CD4-positive, alpha-beta T cell treated with Interleukin-17A for 4 hours (primary cell): ENCODE measurements around the gene GOLGA6C.
"Not testable (repeated sequence)": the region's sequence is repeated elsewhere in the genome, so short reads cannot be mapped to it uniquely, and the experiment has no call there.

Experiments
- DNase-seq: peaks from one replicate; pipeline ENCODE4 v3.0.0-alpha.2; 2020; ENCODE audit warnings: mixed read lengths

GOLGA6C gene

DNA sequence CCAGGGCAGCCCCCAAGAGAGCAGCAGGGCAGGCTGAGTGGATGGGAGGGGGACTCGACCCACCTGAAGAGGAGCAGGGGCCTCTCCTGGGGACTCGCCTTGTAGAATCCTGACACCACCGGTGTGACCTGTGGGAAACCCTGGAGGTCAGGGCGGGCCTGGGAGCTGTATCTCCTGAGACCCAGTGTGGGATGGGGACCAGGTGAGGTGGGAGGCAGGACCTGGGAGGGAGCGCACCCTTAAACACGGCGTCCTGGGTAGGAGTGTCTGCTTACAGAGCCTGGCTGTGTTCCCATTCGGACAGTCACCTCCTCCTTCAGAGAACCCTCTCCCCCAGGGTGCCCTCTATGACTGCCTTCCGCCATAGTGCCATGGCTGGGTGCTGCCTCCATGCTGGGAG is 29.3 kb upstream of the GOLGA6C start:
- DNase-seq, result no peak

GRCh38 chr15:75229191-75230015 is 28.7 kb upstream of the GOLGA6C start:
- DNase-seq, result no peak

DNA sequence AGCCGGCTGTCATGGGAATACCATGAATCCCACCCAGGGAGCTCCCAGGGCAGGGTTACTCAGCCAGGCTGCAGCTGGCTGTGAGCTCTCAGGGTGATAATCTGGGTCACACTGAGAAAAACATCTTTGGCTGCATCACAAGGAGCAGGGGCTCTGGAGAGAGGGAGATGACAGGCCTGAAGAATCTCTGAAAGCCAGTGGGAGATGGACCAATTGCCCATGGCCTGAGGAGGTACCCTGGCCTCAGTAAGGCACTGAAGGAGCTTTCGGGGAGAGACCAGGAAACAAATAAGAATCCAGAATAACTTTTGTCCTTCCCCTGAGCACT is 28.2 kb upstream of the GOLGA6C start:
- DNase-seq, result no peak

- DNase-seq, result no peak
Measured at GRCh38 chr15:75230551-75231371, 27.4 kb upstream of the GOLGA6C start.

DNA sequence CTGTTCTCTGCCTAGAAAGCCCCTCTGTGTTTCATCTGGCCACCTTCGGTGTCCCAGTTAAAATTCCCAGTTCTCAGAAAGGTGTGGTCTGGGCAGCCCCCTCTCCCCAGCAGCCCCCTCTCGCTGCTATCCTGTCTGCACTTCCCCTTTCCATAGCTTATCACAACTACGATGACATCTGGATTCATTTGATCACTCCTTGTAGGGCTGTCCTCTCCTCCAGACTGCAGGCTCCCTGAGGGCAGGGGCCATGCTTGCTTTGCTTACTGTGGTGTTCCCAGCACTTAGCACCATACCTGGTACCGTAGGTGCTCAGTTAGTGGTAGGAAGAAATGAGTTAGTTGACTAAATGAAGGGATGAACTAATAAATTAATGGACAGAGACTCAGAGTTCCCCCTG is 26.3 kb upstream of the GOLGA6C start:
- no peak for DNase-seq

DNA sequence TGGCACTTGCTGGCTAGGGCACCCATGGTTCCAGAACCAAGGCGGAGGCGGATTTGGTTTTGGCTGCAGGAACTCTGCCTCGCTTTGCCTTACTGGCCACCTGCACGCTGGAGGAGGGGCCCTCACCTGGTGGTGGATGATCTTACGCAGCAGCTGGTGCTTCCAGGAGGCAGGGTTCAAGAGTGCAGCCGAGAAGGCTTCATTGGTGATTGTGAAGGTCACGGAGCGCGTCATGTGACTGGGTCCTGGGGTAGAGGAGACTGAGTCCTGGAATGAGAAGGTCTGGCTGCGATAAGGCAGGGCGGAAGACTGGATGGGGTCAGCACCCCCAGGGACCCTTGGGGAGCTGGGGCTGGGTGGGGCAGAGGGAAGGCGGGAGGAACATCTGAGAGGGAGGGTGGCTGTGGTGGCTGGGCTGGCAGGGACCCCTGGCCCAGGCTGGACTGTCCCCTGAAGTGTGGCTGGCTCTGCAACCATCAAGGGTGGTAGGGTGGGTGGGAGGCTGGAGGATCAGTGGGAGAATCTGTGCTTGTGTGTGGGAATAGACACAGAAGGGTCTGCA is 25.8 kb upstream of the GOLGA6C start:
- DNase-seq, result no peak

- no peak for DNase-seq
Measured at GRCh38 chr15:75232826-75233503, 25.2 kb upstream of the GOLGA6C start.

- DNase-seq, result no peak
Measured at GRCh38 chr15:75233504-75234190, 24.5 kb upstream of the GOLGA6C start.

DNA sequence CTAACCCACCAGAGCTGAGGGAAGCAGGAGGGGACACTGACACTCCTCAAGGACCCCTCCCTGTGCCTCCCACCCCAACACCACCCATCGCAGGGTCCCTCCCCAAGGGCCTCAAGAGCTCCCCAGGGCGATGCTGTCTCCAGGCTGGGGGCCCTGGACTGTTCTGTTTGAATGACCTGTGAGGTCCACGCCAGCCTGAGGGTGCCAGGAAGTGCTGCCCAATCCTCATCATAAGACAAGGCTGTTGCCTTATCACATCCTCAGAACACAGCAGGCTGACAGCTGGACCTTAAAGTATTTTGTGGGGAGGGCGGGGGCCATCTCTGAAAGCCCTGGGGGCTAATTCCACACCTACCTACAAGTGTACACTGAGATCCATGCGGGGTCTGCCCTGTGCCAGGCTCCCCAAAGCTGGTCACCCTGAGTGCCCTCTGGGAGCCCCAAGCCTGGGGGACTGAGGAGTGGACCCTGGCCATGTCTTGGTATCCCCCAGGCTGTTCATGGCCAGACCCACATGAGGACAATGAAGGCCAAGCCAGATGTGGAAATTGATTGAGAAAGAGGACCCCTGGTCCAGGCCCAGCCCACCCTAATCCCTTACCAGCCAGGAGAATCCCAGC is 23.8 kb upstream of the GOLGA6C start:
- no peak for DNase-seq

- no peak for DNase-seq
Measured at GRCh38 chr15:75235051-75235673, 23.0 kb upstream of the GOLGA6C start.

- DNase-seq, result no peak
Measured at GRCh38 chr15:75235760-75236729, 22.1 kb upstream of the GOLGA6C start.

DNA sequence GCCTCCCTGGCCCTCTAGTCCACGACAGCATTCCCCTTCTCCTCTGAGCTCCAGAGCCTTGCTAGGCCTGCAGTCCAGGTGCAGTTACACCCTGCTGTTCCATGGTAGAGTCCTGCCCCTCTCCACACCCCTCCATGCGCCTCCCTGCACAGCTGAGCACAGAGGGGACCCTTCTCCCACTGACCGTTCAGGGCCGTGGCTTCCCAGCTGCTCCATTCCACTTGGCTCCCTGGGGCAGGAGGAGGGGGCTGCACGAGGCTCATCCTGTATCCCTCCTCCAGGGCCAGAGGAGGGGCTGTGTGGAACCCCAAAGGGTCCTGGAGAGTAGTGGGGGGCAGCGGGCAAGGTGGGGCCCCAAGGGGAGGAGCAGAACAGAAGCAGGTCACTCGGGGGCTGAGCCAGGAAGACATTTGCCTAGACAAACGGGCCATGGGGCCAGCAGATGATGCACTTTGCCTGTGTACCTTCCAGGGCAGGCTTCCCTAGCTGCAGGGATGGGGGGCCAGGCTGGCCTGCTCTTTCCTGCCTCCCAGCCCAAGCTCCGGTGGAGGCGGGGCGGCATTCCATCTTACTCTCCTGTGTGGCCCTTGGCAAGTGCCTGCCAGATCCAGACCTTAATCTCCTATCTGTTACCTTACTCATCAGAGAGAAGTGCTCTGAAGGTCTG is 20.7 kb upstream of the GOLGA6C start:
- no peak for DNase-seq

DNA sequence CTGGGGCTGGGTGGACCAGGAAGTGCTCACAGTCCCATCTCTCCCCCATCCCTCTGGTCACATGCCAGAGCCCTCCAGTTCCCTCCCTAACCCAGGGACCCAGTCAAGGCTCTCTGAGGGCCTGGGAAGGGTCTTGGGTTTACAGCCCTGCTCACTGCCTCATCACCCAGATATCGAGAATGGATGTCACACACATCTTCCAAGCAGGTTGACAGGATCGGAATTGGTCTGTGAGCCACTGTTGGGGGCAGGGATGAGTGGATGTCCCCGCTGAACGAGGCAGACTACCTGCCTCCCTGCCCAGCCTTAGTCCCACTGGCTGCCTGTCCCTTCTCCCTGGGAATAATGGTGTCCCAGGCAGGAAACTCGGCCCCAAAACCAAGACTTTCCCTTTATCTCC is 20.0 kb upstream of the GOLGA6C start:
- DNase-seq, result no peak

GRCh38 chr15:75245741-75246140 is 12.4 kb upstream of the GOLGA6C start:
- DNase-seq, result not testable (repeated sequence)

DNA sequence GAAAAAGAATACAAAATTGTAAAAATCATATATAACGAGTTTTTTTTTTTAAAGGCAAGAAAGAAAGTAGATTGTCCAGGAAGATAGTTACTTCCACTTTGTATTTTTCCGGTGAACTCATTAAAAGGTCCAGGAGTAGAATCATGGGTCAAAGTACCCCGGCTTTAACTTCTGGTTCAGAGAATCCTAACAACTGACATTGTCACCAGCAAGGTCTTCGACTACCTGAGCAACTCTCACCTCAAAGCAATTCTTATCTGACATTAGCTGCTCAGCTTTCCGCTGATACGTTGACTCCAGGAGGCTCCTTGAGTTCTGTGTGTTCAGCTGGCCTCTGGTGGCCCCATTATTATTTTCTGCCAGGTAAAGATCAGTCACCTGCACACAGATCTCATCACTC is 9.1 kb upstream of the GOLGA6C start:
- DNase-seq, result not testable (repeated sequence)

DNA sequence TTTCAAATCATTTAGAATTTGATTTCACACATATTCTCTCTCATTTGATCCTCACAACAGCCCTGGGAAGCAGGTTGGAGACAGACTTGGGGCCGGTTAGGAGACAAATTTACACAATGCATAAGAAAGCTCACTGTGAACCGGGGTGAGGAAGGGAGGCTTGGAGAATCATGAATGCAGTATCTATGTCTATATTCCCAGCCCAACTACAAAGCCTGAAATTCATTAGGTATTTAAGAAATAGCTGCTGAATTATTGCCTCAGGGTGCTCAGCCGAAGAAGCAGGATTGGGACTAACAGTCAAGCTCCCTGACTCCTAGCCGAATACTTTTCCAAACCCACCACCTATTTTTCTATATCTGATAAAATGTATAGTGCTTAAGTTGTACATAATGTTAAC is 8.4 kb upstream of the GOLGA6C start:
- no peak for DNase-seq

- not testable (repeated sequence) for DNase-seq
Measured at GRCh38 chr15:75251343-75251742, 6.8 kb upstream of the GOLGA6C start.

DNA sequence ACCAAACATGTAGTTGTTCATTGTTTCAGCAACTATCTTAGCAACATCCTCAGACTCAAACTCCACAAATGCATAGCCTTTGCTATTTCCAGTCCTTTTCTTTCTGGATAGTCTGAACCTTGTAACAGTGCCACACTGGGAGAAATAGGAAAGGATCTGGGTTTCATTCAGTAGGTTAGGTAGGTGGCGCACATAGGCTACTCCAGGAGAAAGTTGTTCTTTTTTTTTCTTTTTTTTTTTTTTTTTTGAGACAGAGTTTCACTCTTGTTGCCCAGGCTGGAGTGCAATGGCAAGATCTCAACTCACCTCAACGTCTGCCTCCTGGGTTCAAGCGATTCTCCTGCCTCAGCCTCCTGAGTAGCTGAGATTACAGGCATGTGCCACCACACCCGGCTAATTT is 5.8 kb upstream of the GOLGA6C start:
- DNase-seq, result not testable (repeated sequence)

DNA sequence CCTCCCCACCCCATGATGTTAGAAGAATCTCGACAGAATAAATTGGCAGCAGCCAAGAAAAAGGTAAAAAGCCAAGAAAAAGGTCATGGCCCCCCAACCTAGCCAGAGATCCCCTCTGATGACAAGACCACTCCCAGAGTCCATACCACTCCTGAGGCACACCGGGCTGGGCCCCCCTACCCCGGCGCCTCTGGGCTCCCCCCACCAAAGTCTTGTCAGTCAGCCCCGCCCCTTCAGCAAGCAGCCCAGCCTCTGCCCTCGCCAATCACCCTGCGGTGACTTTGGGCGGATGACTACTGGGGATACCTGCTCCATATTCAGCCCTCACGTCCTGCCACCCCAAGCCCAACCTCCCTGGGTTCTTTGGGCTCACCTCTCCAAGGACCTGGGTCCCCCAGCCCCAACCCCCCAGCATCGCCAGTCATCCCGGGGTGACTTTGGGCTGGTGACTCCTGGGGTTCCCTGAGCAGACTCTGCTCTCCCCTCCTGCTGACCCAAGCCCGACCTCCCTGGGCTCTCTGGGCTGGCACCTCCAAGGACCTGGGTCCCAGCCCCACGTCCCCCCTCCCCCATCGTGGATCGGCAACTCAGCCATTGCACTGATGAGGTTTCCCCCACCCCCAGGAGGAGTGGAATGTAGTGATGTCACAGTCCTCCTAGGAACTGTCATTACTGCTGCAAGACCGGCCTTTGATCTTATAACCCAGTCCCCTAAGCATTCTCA is 648 bp downstream of the GOLGA6C start:
- DNase-seq, result not testable (repeated sequence)
